Stimulated activated naive CD4-positive, alpha-beta T cell (primary cell): ENCODE results near the gene PPT2.
A peak's percentile ranks its signal among the peaks of the same experiment; 100 is the strongest.
"Not testable (repeated sequence)": the region's sequence is repeated elsewhere in the genome, so short reads cannot be mapped to it uniquely, and the experiment has no call there.

Experiments
- DNase-seq, 6 experiments: peaks; one replicate each; lab custom pipeline; 2025; lab: John Stamatoyannopoulos, UW

The PPT2 gene

DNA sequence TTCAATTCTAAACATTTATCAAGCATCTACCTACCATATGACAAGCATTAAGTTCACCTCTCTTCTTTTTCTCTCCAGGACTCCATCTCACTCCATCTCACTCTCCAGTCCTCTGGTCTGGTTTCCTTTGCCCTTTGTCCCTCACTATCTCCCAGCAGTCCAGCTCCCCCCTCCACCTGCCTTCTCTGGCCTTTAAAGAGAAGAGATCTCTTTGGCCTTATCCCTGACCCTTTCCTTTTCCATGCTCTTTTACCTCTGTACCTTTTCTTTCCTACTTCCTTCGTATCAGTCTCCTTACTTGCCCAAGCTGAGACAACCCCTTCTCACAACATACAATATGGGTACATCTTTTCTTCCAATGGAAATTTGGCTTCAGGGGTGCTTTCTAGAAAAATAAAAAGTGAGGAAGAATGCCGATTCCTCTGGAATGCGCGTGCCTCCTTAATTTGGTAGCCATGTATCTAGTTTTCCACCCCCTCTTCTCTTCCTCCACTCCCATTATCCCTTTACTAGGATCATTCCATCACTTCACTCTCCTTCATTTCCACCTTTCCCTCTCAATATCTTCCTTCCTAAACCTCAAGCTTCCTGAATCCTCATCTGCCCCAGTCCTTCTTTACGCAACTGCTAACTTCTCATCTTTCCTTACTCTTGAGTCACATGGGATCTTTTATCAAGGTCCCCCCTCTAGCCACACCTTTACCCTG, 22.7 kb downstream of the PPT2 start:
- no peak for DNase-seq

DNA sequence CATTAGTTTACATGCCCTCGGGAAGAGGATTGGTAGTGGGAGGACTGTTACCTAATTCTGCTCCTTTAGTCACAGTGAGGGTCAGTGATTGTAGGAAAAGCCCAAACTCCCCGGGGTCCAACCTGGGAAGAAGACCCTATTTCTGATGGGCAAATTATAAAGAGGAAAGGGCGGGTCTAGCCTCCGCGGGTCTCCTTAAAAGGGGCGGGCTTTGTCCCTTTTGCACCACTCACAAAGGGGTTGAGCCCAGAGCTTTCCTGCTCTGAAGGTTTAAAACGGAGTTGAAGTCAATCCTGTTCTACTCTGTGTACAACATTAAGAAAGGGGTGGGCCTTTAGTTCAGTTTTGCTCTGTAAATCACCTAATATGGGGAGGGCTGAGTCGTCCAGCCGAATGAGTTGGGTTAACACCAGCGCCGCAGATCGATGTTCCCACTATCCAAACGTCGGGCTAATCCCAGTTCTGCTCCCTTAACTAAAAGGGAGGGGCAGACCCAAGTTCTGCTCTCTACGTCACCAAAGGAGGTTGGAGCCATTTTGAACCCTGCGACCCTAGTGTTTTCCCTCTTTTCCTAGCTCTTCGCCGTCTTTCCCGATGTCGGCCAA, 23.3 kb downstream of the PPT2 start:
- peak in 1 of 6 experiments; percentile 54 for DNase-seq

DNA sequence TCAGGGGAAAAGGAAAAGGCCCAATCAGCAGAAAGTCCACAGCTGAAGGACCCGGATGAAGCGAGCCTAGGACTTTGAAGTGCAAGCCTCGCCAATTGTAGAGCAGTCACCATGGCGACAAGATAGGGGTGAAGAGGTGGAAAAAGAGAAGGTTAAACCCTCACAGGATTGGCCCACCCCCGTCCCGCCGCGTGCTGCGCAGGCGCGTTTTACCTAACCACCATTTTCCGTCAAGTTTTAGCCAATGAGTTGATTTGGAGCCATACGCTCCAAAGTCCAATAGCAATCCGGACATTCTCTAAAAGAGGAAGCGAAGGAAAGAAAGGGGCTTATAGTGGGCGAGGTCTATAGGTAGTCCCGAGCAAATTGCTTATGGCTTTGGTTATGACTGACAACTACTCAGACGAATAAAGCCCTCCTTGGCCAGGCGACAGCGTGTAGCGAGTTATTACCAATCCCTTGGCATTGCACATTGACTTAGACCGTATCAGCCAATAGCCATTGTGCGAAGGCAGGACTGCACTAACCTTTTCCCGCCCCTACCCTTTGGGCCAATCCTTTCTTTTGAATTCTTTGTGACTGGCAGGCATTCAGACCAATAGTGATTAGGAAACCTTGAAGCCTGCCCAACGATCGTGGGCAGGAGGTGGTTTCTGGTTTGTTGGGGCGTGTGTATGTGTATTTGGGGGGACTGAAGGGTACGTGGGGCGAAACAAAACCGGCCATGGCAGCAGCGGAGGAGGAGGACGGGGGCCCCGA, 24.0 kb downstream of the PPT2 start, which contains the start of gene RNF5:
TSS of gene RNF5 (plus strand) at position 618 of the 759 bp plus-strand sequence. CDS start at position 725, 107 bp downstream.
- DNase-seq: peak; percentile 84 to 99 (median 98)

DNA sequence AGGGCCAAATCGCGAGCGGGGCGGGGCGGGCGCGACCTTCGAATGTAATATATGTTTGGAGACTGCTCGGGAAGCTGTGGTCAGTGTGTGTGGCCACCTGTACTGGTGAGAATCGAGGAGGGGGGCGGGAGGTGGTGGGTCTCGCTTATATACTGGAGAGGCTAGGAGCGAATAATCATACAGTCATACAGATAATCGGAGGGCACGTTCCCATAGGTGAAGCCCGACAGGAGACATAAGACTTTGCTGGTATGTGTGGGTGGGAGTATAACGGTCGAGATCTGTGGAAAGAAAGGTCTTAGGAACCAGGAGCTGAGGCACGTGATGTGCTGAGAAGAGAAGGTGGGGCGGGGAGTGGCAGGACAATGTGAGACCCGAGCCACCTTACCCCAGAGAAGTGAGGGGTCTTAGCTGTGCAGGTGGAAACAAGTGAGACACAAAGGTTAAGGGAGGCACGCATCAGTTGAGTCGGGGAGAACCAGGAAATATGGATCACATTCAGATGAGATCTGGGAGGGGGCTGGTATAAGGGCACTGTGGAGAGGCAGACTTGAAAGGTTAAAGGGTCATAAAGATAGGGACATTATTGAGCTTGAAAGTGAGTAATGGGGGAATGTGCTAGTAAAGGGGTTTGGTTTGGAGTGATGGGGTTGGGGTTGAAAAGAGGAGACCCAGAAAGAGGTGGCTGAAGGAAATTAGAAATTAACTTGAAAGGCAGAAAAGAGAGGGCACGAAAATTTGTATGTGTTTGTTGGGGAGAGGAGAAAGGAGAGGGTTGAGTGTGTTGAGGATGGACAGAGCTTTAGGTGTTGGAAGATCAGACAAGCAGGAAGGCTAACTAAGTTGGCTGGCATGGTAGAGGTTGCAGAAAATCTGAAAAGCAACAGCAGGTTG, 24.9 kb downstream of the PPT2 start:
- DNase-seq: no peak

DNA sequence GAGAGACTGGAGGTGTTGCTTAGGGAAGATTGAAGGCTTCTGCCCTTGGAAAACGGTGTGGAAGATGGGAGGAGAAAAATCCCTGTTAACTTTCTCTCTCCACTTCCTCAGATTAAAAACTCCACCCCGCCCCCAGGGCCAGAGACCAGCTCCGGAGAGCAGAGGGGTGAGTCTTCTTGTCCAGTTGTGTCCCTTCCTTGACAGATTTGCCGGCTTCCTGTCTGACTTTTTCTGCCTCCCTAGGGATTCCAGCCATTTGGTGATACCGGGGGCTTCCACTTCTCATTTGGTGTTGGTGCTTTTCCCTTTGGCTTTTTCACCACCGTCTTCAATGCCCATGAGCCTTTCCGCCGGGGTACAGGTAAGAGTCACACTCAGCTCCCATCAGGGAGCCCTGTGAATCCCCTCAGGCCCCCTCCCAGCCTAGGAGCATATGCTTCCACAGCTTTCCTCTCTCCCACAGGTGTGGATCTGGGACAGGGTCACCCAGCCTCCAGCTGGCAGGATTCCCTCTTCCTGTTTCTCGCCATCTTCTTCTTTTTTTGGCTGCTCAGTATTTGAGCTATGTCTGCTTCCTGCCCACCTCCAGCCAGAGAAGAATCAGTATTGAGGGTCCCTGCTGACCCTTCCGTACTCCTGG, 25.9 kb downstream of the PPT2 start:
- no peak for DNase-seq

DNA sequence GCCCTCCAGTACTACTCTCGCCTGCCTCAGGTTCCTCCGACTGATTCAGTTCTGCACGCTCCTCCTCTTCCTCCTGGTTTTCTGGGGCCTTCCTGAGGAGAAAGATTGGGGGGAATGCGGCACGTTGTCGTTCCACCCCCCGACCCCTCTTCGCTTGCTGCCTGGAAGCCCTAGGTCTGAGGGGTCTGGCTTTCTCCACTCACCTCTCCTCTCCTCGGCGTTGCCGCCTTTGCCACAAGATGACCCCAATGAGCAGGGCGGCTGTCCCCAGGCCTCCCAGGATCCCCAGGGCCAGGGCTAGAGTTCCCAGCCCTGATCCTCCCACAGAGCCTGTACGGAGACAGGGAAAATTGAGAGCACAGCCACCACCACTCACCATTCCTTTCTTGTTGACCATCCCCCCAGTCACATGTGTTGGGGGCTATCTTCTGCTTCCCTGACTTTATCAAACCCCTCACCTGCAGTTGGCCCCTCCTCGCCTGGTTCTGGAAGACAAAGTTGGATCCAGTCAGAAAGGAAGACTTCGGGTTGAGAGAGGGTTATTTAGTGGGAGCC, 27.3 kb downstream of the PPT2 start:
- no peak for DNase-seq

DNA sequence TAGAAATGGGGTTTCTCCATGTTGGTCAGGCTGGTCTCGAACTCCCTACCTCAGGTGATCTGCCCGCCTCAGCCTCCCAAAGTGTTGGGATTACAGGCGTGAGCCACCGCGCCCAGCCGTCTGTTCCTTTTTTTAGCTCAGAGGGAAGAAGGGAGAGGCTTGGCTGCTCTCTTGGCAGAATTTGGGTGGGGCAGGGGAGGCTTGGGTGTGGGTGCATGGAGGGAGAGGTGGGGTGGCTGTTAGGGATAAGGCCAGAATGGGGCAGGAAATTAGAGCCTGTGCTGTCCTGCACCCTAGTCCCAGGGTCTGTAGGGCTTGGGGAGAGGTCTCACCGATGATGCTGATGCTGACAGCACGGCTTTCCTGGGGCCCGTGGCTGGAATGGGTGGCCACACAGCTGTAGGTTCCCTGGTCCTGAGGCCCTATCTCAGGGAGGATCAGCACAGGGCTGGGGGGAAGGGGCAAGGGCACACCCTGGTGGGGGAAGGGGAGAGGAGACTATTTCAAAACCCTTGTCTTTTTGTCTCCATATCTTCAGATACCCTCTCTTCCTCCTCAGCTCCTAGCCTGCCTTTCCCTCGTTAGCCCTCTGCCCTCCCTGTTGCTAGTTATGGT, 28.1 kb downstream of the PPT2 start:
- no peak for DNase-seq

DNA sequence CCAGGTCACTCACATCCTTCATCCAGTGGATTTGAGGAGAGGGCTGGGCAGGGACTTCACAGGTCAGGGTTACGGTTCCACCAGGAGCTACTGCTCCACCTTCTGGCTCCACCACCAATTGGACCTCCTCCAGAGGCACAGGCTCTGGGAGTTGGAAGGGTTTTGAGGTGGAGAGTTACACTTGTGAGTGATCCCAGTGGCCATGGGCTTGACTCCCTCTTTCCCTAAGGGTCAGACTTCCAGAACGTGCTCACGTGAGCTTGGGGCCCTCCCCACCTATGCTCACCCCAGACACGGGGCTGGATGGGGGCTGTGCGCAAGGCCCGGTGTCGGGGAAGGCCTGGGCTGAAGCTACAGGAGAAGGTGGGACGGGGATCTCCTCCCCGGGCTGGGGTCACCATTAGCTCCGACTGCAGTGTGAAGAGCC, 28.6 kb downstream of the PPT2 start:
- no peak for DNase-seq

DNA sequence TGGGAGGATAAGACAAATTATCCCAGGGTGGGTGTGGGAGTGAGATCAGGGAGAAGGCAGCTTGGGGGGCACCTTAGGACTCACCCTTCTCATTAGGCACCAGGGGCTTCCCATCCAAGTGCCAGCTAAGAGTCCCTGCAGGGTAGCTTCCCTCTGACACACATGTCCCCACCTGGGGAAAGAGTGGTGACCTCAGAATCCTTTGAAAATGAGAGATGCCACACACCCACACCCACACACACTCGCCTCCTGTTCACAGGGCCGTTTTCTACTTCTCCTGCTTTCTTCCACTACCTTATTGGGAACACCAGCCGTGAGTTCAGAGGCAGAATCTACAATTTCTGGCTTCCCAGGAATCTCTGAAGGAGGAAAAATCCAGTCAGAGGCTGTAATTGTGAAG, 29.1 kb downstream of the PPT2 start:
- DNase-seq: no peak

DNA sequence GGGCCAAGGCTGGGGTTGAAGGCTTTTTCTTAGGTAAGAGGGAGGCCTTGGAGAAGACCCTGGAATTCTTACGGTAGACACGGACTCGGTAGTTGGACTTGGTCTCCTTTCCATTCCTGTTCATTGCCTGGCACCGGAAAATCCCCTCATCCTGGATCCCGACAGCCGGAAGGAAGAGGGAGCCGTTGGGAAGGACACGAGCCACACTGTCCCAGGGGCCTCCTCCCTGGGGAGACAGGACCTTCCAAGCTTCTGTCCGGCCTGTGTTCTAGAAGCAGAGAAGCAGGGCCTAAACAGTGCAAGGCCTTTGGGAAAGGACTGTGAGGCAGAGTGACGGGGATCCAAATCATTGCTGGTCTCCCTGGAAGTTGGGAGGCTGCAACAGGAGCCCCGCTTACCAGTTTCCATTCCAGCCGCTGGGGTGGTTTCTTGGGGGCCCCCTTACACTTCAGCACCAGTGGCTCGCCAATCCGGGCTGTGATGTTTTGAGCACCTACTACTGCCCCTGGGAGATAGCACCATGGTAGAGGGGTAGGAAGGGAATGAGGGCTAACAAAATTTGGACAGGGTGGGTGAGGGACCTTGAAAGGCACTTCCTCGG, 29.6 kb downstream of the PPT2 start:
- no peak for DNase-seq

DNA sequence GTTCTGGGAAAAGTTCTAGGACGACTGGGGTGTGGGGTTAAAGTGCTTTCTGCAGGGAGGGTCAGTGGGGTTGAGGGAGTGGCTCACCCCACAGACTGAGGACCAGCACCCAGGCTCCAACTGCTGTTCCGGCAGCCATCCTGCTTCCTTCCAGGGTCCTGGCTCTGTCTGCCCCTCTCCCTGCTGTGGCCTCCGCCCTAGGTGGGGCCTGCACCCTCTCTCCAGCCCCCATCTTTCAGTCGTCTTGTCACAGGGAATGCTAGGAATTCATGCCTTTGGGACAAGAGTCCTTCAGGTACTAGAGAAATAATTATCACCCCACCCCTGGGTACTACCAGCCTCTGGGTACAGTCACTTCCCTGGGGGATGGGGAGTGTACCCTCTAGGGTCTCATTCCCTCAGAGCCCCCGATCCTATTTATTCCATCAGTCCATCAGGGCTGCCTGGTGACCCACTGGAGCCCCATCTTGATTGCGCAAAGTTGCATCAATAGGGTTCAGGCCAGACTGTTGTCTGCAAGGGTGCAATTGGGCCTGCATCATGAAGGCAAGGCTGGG, 30.2 kb downstream of the PPT2 start, which contains the start of gene AGER:
TSS of gene AGER (minus strand) at position 170 of the 557 bp plus-strand sequence. CDS start at position 139, 31 bp downstream.
- no peak for DNase-seq

DNA sequence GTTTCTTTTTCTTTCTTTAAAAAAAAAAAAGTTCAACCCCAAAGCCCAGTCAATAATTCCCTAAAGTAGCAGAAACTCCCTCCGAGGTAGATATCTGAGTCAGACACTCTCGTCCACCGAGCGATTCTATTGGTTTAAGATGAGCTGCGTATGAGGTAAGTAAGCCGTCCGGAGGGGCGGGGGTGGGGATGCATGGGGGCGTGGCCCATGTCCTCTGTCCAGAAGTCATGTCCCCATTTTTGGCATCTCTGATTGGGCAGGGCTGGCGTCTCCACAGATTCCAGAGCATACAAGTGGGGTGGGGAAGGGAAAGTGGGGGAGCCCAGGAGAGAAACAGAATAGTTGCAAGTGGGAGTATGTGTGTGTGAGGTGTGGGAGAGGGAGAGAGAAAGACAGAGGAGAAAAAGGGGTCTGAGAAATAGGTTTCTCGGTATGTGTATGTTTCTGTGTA, 31.8 kb downstream of the PPT2 start:
- DNase-seq: not testable (repeated sequence)

DNA sequence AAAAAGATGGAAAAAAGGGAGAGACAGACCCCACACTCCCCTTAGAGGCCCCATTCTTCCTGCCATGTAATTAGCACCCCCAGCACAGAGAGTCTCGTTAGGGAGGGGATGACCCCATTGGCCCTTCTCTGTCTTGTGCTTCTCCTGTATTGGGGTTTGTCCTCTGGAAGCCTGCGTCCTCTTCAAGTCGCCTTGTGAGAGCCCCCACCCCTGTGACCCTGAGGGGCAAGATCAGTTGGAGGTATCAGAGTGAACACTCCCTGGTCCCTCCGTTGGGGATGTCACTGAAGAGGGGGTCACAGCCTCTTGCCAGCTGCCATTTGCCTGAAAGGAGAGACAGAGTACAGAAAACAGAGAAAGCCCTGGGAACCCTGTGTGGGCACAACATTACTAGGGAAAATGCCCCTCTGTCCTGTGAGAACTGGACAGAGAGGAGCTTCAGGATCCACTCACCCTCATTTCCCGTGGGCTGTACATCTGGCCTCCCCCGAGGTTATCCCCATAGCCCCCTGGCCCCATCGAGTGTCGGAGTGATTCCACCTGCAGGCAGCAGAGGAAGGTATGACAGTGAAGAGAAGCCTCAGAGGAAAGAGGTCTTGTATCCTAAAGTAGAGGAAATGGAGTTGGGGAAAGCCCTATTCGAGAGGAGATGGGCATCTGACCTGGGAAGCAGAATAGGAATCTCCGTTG, 32.4 kb downstream of the PPT2 start:
- DNase-seq: not testable (repeated sequence)

DNA sequence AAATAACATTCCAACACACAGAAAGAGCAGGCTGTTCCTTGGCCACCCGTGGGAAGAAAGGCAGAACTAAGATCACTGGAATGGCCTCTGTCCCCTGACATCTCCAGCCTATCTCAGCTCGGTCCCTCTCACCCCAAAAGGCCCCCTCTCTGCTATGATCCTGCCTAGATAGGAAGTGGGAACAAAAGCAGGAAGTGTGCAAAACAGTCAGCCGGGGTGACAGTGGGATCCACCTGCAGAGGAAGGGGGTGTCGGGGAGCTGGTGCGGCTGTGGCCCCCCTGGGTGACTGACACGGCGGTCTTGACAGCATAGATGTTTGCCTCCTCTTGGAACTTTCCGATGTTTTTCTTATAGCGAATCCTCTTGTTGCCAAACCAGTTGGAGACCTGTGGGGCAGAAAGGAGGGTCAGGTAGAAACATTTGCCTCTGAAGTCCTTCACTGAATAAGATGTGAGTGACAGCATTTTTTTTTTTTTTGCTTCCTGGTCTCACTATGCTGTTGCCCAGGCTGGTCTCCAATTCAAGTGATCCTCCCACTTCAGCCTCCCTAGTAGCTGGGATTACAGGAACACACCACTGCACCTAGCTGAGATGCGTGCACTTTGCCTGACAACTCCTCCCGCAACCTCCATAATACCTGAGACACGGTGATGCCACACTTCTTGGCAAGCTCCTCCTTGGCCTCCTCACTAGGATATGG, 33.2 kb downstream of the PPT2 start:
- DNase-seq: no peak

DNA sequence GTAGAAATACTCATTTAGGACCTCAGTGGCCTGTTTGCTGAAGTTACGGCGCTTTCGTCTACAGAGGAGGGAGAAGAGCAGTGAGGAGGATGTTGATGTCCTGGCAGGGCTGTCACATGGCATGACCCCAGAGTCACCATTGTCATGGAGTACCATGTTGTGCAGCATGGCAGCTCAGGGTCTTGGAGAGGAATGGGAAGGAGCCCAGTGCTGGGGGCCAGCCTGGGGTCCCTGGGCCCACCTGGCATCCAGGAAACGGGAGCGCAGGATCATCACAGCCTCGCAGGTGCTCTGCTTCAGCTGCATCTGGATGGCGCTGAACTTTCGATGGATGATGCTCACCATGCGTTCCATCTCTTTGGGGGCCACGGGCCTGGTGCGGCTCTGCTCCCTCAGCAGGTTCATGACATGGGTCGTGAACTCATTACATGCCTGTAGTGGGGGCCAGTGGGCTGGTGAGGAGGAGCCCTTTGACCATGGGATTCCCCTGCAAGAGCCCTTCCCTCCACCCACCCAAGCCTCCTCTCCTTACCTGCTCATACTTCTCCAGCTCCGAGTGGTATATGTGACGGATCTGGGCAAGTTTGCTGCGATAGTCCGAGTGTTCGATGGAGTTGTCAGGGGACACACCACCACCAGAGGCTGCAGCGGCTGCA, 33.9 kb downstream of the PPT2 start:
- not testable (repeated sequence) for DNase-seq

DNA sequence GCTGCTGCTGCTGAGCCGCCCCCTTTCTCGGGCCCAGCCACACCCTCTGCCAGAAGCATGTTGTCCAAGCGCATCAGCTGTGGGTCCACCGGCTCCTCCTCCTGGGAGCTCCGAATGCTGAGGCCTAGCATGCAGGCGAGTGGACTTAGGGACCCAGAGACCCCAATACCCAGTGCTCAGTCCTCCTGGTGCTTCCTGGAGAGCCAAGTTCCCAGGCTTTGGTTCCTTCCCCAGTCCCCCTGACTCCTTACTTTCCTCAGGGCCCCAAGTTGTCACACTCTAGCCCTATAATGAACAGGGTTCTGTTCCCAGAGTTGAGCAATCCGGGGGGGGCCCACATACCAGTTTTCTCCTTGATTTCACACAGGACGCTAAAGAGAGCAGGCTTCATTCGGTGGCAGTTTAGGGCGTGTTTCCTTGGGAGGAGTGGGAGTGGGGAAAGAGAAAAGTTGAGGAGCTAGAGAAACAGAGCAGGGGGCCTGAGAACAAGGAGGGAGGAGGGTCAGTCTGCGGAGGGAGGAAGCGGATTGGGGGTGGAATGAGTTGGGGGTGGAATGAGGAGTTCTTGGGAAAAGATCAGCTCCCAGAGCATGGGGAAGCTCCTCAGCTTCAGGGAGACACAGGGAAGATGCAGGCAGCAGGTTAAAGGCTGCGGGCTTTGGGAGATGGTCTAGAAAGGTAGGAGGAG, 34.6 kb downstream of the PPT2 start:
- no peak for DNase-seq

DNA sequence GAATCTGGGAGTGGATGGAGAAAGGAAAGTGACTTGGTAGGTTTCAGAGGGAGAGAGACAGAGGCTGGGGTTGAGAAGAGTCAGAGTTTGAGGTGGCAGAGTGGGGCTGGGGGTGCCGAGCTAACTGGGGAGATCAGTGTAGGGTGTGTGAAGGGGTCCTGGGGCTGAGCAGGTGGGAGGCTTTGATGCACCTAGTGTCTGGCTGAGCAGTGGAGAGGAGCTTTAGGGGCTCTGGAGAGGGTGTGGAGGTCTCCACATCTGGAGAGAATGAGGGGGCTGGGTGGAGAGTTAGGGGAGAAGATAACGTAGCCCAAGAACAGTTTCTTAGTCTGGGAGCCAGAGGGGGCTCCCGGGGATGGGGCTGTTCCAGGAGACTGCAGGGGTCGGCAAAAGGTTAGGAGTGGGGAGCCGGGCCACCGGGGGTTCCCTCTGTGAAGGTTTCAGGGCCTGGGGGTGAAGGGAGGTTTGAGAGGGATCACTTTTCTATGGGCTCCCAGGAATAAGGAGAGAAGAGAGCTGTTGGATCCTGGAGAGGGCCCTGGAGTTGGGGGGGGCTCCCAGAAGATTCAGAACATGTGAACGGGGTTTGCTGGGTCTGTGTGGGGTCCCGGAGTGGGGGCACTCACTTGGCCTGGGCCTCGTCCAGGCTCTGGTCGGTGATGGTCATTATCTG, 35.3 kb downstream of the PPT2 start:
- DNase-seq: no peak
